Heart left ventricle (tissue), 13 donors: ENCODE data around the gene SLC4A1AP.

Source experiments
- POLR2A ChIP-seq, 2 donors: fragments of 450-650 bp; IDR thresholded peaks; one replicate each; pipeline ENCODE4 v1.6.1; 2017; ENCODE audit warnings: antibody characterized with exemption in 2 of 2, mild to moderate bottlenecking in 2 of 2, moderate library complexity in 2 of 2
- TF ChIP-seq, protein P1 (sequence below), 12 donors: fragments of 200-600 bp; sonication (generic) in 4 of 12; IDR thresholded peaks; one replicate each; pipeline versions ENCODE4 v1.5.0 to v1.8.0; 2018 to 2022; ENCODE audit warnings: antibody characterized with exemption in 12 of 12, mild to moderate bottlenecking in 5 of 12
- donor health status: ischemic (EF 13 %, LVEDD 7.1; RV severe dilation, severe dysfunction).
- donor health status: DM: no; HTN: yes; CAD: no.
- donor health status: DM: no; HTN: no; CAD: no.
- donor health status: ischemic (EF 25% LVEDD 6.9; RV normal size, moderate dysfunction).
- donor health status: ischemic (EF 25% LVEDD 5.7; RV mildly dilated, moderate dysfunction).
- donor health status: ischemic (EF 35%, LVEDD 5.7; RV mildly dilated, moderate dysfunction).
- donor health status: nonischemic (EF 11% LVEDD 7.7; RV severe dilation, severe dysfunction).
- donor health status: DM: yes; HTN: yes; CAD: no.
- donor health status: PGD.
- donor health status: ischemic (EF 29% LVEDD 5.4; RV normal size, mild dysfunction).
- donor health status: nonischemic (EF 23%, LVEDD 6.1; RV moderate dilation, normal function).

- TF ChIP-seq, protein P1, sequence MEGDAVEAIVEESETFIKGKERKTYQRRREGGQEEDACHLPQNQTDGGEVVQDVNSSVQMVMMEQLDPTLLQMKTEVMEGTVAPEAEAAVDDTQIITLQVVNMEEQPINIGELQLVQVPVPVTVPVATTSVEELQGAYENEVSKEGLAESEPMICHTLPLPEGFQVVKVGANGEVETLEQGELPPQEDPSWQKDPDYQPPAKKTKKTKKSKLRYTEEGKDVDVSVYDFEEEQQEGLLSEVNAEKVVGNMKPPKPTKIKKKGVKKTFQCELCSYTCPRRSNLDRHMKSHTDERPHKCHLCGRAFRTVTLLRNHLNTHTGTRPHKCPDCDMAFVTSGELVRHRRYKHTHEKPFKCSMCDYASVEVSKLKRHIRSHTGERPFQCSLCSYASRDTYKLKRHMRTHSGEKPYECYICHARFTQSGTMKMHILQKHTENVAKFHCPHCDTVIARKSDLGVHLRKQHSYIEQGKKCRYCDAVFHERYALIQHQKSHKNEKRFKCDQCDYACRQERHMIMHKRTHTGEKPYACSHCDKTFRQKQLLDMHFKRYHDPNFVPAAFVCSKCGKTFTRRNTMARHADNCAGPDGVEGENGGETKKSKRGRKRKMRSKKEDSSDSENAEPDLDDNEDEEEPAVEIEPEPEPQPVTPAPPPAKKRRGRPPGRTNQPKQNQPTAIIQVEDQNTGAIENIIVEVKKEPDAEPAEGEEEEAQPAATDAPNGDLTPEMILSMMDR (IDR thresholded peaks at IDR 0.05), result no peak
- no peak for TF ChIP-seq POLR2A (IDR thresholded peaks at IDR 0.05)
Observed at GRCh38 chr2:27728081-27728858, 64.6 kb downstream of the SLC4A1AP start.
